HG02973 (cell line): ENCODE results near the gene NELFE.
A peak's percentile ranks its signal among the peaks of the same experiment; 100 is the strongest.
"Not testable (repeated sequence)": the region's sequence is repeated elsewhere in the genome, so short reads cannot be mapped to it uniquely, and the experiment has no call there.

Experiments used
- ATAC-seq: cut with Tn5 transposase; IDR thresholded peaks from one replicate; pipeline ENCODE4 v1.9.1; 2021; ENCODE audit warnings: moderate library complexity; ENCODE audit not compliant: unreplicated experiment

The NELFE gene, protein sequence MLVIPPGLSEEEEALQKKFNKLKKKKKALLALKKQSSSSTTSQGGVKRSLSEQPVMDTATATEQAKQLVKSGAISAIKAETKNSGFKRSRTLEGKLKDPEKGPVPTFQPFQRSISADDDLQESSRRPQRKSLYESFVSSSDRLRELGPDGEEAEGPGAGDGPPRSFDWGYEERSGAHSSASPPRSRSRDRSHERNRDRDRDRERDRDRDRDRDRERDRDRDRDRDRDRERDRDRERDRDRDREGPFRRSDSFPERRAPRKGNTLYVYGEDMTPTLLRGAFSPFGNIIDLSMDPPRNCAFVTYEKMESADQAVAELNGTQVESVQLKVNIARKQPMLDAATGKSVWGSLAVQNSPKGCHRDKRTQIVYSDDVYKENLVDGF

DNA sequence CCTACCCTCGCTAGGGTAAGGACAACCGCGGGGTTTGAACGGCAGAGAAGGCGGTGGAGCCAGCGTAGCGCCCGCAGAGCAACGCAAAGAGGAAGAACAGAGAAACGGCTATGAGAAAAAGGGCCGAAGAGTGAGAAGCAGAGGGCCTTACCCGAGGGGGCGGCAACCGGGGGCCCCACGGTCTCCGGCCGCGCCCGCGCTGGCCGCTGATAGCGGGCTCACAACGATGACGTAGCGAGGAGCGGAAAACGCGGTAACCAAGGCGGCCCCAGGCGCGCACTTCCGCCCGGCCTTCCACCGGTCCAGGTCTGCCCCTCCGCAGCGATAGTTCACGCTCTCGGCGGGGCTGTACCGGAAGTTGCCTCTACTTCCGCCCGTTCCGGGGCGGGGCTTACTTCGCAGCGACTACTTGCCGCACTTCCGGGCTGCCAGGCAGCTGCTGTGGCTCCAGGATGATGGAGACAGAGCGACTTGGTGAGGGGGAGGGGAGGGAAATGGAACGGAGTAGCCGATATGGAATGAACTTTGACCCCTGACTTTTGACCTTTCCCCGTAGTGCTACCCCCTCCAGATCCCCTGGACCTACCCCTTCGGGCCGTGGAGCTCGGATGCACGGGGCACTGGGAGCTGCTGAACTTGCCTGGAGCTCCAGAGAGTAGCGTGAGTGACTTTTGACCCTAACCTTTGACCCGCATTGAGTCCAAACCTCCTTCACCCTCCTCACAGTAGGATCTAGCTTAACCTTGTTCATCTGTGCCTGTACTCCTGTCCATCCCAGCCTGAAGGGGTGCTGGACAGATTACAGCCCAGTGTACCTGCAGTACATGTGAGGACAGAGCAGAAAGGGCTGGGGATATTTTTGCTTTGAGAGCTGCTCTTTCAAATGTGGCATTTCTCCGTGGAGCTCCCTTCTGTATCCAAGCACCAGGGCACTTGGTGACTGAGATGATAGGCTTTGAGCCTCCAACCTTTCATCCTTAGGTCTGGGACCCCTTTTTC lies at the start of gene NELFE, which contains the start of gene SKIC2:
NELFE (minus strand) TSS at position 231 of the 999 bp plus-strand sequence. CDS start 525 bp downstream, outside the sequence.
SKIC2 (plus strand) TSS at position 435 of the 999 bp plus-strand sequence; CDS start at position 453, 18 bp downstream.
- peak; percentile 85 for ATAC-seq

DNA sequence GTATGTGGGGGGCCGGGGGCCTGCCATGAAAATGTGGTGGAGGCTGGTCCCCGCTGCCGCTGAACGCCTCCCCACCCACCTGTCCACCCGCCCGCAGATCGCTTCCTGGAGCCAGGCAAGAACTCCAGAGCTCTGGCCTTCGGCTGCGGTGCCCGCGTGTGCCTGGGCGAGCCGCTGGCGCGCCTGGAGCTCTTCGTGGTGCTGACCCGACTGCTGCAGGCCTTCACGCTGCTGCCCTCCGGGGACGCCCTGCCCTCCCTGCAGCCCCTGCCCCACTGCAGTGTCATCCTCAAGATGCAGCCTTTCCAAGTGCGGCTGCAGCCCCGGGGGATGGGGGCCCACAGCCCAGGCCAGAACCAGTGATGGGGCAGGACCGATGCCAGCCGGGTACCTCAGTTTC lies 49.3 kb upstream of the NELFE start:
- ATAC-seq, result not testable (repeated sequence)

DNA sequence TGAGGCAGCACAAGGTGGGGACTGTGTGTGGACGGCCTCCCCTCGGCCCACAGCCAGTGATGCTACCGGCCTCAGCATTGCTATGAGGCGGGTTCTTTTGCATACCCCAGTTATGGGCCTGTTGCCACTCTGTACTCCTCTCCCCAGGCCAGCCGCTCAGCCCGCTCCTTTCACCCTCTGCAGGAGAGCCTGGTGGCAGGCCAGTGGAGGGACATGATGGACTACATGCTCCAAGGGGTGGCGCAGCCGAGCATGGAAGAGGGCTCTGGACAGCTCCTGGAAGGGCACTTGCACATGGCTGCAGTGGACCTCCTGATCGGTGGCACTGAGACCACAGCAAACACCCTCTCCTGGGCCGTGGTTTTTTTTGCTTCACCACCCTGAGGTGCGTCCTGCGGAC lies 48.3 kb upstream of the NELFE start:
- ATAC-seq, result not testable (repeated sequence)

DNA sequence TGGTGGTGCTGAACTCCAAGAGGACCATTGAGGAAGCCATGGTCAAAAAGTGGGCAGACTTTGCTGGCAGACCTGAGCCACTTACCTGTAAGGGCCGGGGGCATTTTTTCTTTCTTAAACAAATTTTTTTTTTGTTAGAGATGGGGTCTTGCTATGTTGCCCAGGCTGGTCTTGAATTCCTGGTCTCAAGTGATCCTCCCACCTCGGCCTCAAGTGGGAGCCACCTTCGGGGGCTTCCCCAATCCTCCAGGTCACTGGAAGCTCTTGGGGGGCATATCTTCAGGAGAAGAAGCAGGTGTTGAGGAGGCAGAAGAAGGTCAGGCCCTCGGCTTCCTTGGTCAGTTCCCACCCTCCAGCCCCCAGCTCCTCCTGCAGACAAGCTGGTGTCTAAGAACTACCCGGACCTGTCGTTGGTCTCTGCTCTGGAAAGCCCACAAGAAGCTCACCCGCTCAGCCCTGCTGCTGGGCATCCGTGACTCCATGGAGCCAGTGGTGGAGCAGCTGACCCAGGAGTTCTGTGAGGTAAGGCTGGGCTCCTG lies 47.3 kb upstream of the NELFE start:
- ATAC-seq, result not testable (repeated sequence)

DNA sequence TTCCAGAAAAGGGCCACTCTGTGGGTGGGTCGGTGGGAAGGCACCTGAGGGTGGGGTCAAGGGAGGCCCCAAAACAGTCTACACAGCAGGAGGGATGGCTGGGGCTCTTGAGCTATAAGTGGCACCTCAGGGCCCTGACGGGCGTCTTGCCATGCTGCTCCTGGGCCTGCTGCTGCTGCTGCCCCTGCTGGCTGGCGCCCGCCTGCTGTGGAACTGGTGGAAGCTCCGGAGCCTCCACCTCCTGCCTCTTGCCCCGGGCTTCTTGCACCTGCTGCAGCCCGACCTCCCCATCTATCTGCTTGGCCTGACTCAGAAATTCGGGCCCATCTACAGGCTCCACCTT lies 46.7 kb upstream of the NELFE start:
- ATAC-seq, result not testable (repeated sequence)

DNA sequence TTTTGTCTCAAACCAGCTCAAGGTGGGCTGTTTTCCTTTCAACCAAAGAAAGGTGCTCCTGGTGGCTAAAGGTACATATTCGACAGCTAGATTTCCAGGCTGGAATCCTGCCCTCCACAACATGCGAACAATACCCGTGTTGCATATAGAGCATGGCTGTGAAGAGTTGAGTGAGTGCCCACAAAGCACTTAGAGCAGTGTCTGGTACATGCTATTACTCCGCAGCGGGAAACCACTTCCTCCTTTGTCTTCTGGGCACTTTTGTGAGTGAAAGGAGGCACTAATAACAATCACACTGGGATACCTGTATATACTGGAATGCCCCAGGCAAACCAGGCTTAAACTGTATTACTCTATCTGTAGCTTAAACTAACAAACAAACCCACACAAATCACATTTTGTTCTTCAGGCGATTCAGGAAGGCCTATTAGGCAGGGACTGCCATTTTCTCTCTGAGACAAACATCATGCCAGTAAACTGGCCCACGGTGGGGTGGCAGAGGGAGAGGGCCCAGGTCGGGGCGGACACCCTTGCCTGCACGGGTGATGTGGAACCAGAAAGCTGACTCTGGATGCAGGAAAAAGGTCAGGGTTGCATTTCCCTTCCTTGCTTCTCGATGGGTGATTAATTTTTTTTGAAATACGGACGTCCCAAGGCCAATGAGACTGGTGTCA lies 46.2 kb upstream of the NELFE start:
- ATAC-seq, result not testable (repeated sequence)

DNA sequence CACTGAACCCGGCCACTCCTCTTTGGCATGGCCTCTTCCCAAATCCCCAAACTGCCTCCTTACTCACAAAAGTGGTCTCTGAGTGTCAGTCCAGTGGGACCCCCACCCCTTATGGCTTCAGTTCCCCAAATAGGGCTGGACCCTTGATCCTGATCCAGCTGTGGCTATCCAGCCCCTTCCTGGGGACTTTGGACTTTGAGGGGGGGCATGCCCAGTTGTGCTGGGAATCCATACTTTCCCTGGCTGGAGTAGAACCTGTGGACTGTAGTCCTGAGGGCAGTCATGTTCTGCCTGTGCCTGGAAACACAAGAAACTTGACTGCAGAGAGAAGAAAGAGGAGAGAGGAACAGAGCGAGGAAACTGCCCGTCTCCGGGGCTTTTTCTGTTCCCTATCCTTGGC lies 45.6 kb upstream of the NELFE start:
- ATAC-seq, result not testable (repeated sequence)

DNA sequence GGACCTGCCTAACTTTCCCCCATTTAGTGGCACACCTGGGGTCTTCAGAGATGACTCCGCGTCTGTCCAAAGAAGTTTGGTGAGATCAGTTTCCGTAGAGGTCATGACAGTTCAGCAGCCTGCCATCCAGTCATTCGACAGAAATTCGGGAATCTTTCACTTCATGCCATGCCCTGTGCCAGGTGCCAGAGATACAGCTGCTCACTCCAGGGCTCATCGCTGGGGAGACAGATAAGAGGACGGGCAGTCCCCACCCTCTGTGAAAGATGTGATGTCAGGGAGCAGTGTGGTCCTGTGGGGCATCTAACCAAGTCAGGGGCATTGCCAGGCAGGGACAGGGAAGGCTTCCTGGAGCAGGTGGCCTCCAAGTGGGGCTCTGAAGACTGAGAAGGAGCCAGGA lies 44.5 kb upstream of the NELFE start:
- not testable (repeated sequence) for ATAC-seq

DNA sequence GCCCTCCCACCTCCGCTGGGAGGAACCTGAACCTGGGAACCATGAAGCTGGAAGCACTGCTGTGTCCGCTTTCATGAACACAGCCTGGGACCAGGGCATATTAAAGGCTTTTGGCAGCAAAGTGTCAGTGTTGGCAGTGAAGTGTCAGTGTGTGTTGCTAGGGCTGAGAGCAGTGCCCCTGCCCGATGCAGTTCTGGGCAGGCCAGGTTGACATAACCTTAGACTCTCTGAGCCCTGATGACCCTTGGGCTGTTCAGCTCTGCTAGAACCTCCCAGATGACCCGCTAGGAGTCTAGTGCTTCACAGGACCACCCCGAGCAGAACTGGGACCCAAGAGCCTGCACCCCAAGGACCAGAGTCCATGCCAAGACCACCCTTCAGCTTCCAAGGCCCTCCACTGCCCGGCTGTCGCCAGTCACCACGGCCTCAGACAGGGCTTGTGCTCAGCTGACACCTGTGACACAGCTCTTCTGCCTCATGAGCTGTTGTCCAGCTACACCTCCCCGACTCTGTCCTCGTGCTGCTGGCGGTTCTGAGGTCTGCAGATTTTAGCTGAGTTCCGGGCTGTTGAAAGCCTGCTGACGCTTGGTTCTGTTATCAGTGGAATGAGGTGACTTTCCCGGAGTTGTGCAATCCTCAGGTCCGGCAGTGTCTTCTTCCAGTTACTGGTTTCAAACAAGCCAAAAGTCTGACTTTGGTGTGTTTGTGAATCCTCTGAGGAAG lies 43.9 kb upstream of the NELFE start:
- not testable (repeated sequence) for ATAC-seq

DNA sequence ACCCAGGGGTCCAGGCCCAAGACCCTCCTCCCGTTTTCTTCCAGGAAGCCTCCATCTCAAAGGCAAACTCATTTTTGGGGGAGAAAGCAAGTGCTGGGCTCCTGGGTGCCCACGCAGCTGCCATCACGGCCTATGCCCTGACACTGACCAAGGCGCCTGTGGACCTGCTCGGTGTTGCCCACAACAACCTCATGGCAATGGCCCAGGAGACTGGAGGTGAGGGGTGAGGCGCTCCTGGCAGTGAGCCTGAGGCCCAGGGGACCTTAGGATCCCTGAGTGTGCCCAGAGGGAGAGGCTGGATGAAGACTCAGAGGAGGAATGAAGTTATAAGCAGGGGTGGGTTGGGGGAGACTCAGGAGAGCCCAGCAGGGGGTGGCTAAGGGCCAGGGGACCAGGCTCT lies 37.6 kb upstream of the NELFE start:
- not testable (repeated sequence) for ATAC-seq

DNA sequence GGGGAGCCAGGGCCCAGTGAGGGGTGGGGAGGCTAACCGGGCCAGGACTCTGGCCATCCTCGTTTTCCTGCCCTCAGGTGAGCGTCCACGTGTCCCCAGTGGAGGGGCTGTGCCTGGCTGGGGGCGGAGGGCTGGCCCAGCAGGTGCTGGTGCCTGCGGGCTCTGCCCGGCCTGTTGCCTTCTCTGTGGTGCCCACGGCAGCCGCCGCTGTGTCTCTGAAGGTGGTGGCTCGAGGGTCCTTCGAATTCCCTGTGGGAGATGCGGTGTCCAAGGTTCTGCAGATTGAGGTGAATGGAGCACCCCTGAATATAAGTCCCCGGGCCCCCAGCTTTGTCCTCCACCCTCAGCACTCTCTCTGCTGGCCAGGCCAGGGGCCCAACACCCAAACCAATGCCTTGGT lies 35.6 kb upstream of the NELFE start:
- not testable (repeated sequence) for ATAC-seq

DNA sequence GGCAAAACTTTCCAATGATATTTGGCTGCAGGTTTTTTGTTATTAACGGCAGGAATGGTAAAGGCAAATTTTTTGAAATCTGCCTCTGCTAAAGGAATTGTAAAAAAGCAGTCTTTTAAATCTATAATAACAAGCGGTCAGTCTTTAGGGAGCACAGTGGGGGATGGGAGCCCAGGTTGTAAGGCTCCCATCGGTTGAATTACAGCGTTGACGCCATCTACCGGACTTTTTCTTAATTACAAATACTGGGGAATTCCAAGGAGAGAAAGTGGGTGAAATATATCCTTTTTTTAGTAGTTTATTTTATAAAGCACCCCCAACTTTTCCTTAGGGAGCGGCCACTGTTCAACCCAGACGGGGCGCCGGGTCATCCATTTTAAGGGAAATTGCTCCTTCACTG lies 30.6 kb upstream of the NELFE start:
- not testable (repeated sequence) for ATAC-seq

DNA sequence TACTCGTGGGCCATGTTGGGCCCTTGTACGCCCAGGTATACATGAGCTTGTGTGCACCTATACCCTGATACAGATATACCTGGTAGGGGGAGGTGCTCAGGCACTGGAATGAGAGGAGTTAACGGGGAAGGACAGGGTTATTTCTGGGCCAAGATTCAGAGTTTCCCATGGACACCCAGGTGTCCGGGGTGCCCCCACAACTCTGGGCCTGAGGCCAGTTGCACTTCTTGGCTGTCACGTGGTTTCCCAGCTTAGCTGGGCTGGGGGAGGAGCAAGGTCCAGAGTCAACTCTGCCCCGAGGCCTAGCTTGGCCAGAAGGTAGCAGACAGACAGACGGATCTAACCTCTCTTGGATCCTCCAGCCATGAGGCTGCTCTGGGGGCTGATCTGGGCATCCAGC lies 23.0 kb upstream of the NELFE start, which contains the start of gene C4A:
C4A (plus strand) TSS at position 314 of the 400 bp plus-strand sequence; CDS start at position 365, 51 bp downstream.
- ATAC-seq, result not testable (repeated sequence)

DNA sequence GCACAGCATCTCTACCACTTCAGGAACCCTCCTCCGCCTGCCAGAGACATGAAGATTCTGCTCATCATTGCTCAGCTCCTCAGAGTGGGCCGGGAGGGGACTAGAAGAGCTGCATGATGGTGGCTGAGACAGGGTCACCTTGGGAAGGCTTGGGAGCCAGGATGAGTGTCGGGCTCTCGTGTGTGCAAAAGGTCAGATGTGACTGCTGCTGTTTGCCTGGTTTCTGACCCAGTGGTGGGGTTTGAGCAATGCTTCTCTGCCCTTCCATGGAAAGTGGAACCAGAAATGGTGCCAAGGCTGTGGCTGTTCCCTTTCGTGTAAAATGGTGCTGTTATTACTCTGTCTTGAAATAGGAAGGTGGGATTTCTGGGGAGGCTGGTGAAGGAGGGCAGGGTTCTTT lies 22.2 kb upstream of the NELFE start:
- ATAC-seq, result not testable (repeated sequence)

DNA sequence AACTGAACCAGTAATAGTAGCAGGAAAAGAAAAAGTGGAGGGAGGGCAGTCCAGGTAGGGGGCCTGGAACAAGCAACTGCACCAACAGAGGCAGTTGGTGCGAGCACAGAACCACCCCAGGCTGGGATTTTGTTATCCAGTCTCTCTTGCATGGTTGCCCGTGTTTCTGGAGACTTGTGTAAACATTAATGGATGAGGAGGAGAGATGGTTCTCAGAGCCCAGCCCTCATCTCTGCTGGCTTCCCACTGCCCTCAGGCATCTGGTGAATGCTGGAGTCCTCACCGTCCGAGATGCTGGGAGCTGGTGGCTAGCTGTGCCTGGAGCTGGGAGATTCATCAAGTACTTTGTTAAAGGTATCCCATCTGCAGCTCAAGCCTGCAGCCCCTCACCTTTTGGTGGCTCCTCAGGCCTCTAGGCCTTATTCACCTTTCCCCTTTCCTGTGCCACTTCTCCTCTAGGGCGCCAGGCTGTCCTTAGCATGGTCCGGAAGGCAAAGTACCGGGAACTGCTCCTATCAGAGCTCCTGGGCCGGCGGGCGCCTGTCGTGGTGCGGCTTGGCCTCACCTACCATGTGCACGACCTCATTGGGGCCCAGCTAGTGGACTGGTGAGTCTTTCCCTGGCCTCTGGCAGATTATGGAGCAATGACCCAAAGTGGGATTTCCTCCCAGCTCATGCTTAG lies 21.6 kb upstream of the NELFE start:
- ATAC-seq, result not testable (repeated sequence)

DNA sequence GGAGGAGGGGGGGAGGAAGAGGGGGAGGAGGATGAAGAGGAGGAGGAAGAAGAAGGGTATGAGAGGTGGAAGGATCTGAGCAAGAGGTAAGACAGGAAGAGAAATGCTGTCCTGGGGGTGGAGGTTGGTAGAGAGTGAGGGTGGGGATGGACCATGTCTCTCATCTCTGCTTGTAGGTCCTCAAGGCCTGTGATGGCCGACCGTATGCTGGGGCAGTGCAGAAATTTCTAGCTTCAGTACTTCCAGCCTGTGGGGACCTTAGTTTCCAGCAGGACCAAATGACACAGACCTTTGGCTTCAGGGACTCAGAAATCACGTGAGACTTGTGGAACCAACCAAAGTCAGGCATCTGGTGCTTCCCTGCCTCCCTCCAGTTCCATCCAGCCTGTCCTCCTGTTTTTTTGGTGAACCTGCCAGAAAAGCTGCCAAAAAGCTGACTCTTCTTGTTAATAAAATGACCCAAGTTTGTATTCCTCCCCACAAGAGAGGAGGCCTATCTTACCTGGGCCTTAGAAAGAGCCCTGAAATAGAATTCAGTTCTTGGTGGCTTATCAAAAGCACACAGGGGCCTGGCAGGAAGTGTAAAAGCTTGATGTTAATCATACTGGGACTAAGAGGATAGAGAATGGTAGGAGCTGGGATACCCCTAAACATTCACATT lies 20.6 kb upstream of the NELFE start:
- ATAC-seq, result no peak

DNA sequence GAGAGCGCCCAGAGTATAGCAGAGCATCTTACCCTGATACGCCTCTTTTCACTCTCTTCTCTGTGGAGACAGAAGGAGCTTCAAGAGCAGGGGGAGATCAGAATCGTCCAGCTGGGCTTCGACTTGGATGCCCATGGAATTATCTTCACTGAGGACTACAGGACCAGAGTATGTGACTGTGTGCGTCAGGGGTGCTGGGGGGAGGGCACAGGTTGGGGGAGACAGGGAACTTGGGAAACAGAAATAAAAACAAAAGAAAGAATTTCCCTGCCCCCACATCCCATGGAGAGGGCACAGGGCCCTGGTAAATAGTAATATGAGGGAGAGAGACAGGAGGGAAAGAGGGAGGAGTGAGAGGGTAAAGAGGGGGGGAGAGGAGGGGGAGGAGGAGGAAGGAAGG lies 20.1 kb upstream of the NELFE start:
- no peak for ATAC-seq

DNA sequence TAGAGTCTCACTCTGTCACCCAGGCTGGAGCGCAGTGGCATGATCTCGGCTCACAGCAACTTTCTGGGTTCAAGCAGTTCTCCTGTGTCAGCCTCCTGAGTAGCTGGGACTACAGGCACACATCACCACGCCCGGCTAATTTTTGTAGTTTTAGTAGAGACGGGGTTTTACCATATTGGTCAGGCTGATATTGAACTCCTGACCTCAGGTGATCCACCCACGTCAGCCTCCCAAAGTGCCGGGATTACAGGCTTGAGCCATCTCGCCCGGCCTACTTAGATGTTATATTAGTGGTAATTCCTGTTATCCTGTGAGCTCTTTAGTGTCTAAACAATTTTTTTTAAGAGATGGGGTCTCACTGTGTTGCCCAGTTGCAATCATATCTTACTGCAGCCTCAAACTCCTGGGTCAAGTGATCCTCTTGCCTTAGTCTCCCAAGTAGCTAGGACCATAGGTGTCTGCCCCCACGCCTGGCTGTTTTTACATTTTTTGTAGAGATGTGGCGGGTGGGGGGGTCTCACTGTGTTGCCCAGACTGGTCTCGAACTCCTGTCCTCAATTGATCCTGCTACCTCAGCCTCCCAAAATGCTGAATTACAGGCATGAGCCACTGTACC lies 19.2 kb upstream of the NELFE start:
- ATAC-seq, result no peak
